Measurements from ENCODE around the gene FAAP20. TPM values are rescaled to one million over a fixed set of nuclear protein-coding genes. Genes with fewer than 3 reads are reported as not detected.

The FAAP20 gene
- total and polyA plus RNA-seq, 9 of the 15 experiments (the other 6 are each of a cell fraction or from before 2014, with no cell fraction given): 0.58 to 143 (median 9.9) TPM

- TF ChIP-seq GMEB1 (CRISPR knock-in tag; IDR thresholded peaks at IDR 0.05): 0 out of 2 replicates have a peak, but pooled peaks have one; percentile 17
- TF ChIP-seq COPS2 (conservative IDR thresholded peaks at IDR 0.05): no peak
- TF ChIP-seq ETV1 (tag; conservative IDR thresholded peaks at IDR 0.05; ENCODE audit: low read depth): peak; percentile 88
- TF ChIP-seq ZFPM2 (CRISPR knock-in tag; IDR thresholded peaks at IDR 0.05): 0 out of 2 replicates have a peak, but pooled peaks have one; percentile 4
- TF ChIP-seq HDAC2 (IDR thresholded peaks at IDR 0.05): peak; percentile 60; the same call in 1 of the 2 replicates
- no peak for TF ChIP-seq PPARD (CRISPR knock-in tag; IDR thresholded peaks at IDR 0.05)
- no peak for TF ChIP-seq HMG20A (CRISPR knock-in tag; conservative IDR thresholded peaks at IDR 0.05)
- TF ChIP-seq ETS1 (conservative IDR thresholded peaks at IDR 0.05; ENCODE audit: control insufficient read depth, low read depth, low read length): peak; percentile 78; the same call in 1 of the 2 replicates
- peak; percentile 73 to 79 for TF ChIP-seq NRF1 (conservative IDR thresholded peaks at IDR 0.05 in 1 of 2, IDR thresholded peaks at IDR 0.05 in 1 of 2)
- no peak for TF ChIP-seq ID3 (CRISPR knock-in tag; IDR thresholded peaks at IDR 0.05)
- TF ChIP-seq ID3 (tag; IDR thresholded peaks at IDR 0.05): peak; percentile 37; the same call in 1 of the 2 replicates
- no peak for TF ChIP-seq PCBP1 (IDR thresholded peaks at IDR 0.05; ENCODE audit: low read depth, low read length, poor library complexity, severe bottlenecking)
- 0 out of 2 replicates have a peak, but pooled peaks have one; percentile 11 for TF ChIP-seq NCOA1 (IDR thresholded peaks at IDR 0.05; ENCODE audit: low read depth)
- peak; percentile 37; the same call in 1 of the 2 replicates for TF ChIP-seq BHLHE40 (IDR thresholded peaks at IDR 0.05; ENCODE audit: low read length)
- peak; percentile 75; the same call in 1 of the 2 replicates for TF ChIP-seq KAT7 (CRISPR knock-in tag; IDR thresholded peaks at IDR 0.05; ENCODE audit: borderline replicate concordance)
- TF ChIP-seq PATZ1 (CRISPR knock-in tag; IDR thresholded peaks at IDR 0.05; ENCODE audit: borderline replicate concordance): no peak
- TF ChIP-seq ZBTB26 (CRISPR knock-in tag; IDR thresholded peaks at IDR 0.05): no peak
- peak; percentile 63; the same call in 1 of the 2 replicates for TF ChIP-seq CREB3L1 (IDR thresholded peaks at IDR 0.05; ENCODE audit: borderline replicate concordance, low read depth)
These were observed 4.7 kb upstream of the FAAP20 start (continued) for GRCh38 chr1:2199042-2199810.
